Testis (tissue), 3 donors: Measurements from ENCODE around the gene TOMT. TPM values are rescaled to one million over a fixed set of nuclear protein-coding genes. Genes with fewer than 3 reads are reported as not detected.

Experiments
- DNase-seq: peaks from one replicate; pipeline ENCODE4 v3.0.0-alpha.2; 2019
- H3K27ac ChIP-seq, 2 donors: fragments of 200-600 bp; sonication (generic); one replicate each; pipeline ENCODE4 v1.5.1; 2019
- H3K27me3 ChIP-seq: fragments of 200-600 bp; sonication (generic); one replicate; pipeline ENCODE4 v1.5.1; 2019
- H3K36me3 ChIP-seq: fragments of 200-600 bp; sonication (generic); one replicate; pipeline ENCODE4 v1.5.1; 2017; ENCODE audit warnings: low read depth; ENCODE audit errors: missing control alignments
- H3K4me1 ChIP-seq: fragments of 200-600 bp; sonication (generic); one replicate; pipeline ENCODE4 v1.5.1; 2019
- H3K4me3 ChIP-seq, 2 donors: fragments of 200-600 bp; sonication (generic); one replicate each; pipeline ENCODE4 v1.5.1; 2017 to 2019
- H3K9me3 ChIP-seq: fragments of 200-600 bp; sonication (generic); one replicate; pipeline ENCODE4 v1.5.1; 2017
- CTCF ChIP-seq, 3 experiments: fragments of 450-650 bp in 2 of 3; fragments of 200-600 bp in 1 of 3; sonication (generic) in 1 of 3; IDR thresholded peaks; one replicate each; pipeline ENCODE4 v1.5.1; 2016 to 2019; ENCODE audit warnings: antibody characterized with exemption in 3 of 3, mild to moderate bottlenecking in 2 of 3, moderate library complexity in 1 of 3
- POLR2A ChIP-seq: fragments of 450-650 bp; IDR thresholded peaks from one replicate; pipeline ENCODE4 v1.6.1; 2017; ENCODE audit warnings: antibody characterized with exemption, mild to moderate bottlenecking, moderate library complexity
- whole genome bisulfite sequencing, 2 donors: methylation state at CpG; one replicate each; pipeline ENCODE4 v1.1.5; 2018; 5-methylcytosine and 5-hydroxymethylcytosine counted together
- intact Hi-C: fragments of 100-400 bp; cut with DNase I; formaldehyde crosslinking; loops from one replicate; pipeline ENCODE4 v1.15.1; 2023; ENCODE audit warnings: low total_unique reads
- polyA plus RNA-seq: library from polyadenylated mRNA; stranded (reverse); fragments of 350-450 nt; fragmentation: Illumina TruSeq; extraction: RNeasy Lipid Tissue Mini Kit (QIAGEN cat#74804); gene quantifications from one replicate; pipeline ENCODE4 v1.2.3, GENCODE V29; 2014; ENCODE audit warnings: low read depth, low replicate concordance; ENCODE audit not compliant: insufficient read depth
- total RNA-seq, 2 donors: library from RNA; depleted of rRNA; stranded (reverse); fragments of >200 nt; gene quantifications; one replicate each; pipeline ENCODE4 v1.2.3, GENCODE V29; 2016

The TOMT gene
- total and polyA plus RNA-seq, 3 donors from 2014 or later, result 0.43 TPM; not detected in 2

- intact Hi-C loops, result no loop called here
- no peak overlapping the region for H3K27ac ChIP-seq
- no peaks in the 10 kb centered on the region for H3K36me3 ChIP-seq
- WGBS, 2 donors, result 67 to 73% methylated on average over 6 of the region's 6 CpGs
- no peak for DNase-seq
- H3K4me3 ChIP-seq, result no peak overlapping the region
- H3K4me1 ChIP-seq, result no peaks in the 10 kb centered on the region
- H3K27me3 ChIP-seq, result no peaks in the 10 kb centered on the region
- H3K9me3 ChIP-seq, result no peaks in the 10 kb centered on the region
- TF ChIP-seq CTCF (IDR thresholded peaks at IDR 0.05) (no peak), POLR2A (no peak)
Measured at GRCh38 chr11:72119198-72119597, 13.5 kb downstream of the TOMT start.

- H3K27ac ChIP-seq, result no peak overlapping the region
- no peak for TF ChIP-seq CTCF (IDR thresholded peaks at IDR 0.05)
- TF ChIP-seq POLR2A, result no peak
- DNase-seq, result no peak
- no peak overlapping the region for H3K4me3 ChIP-seq
- no peaks in the 10 kb centered on the region for H3K9me3 ChIP-seq
- no peaks in the 10 kb centered on the region for H3K36me3 ChIP-seq
- no peaks in the 10 kb centered on the region for H3K27me3 ChIP-seq
- intact Hi-C loops, result no loop called here
- WGBS, 2 donors, result 76 to 89% methylated on average over 2 of the region's 2 CpGs
- no peaks in the 10 kb centered on the region for H3K4me1 ChIP-seq
Measured at GRCh38 chr11:72120930-72121329, 15.2 kb downstream of the TOMT start.

GRCh38 chr11:72122607-72123006 lies 16.9 kb downstream of the TOMT start:
- WGBS, 2 donors, result 90 to 92% methylated on average over 1 of the region's 1 CpG
- no peak for TF ChIP-seq CTCF (IDR thresholded peaks at IDR 0.05)
- TF ChIP-seq POLR2A, result no peak
- no peaks in the 10 kb centered on the region for H3K27me3 ChIP-seq
- no peaks in the 10 kb centered on the region for H3K36me3 ChIP-seq
- no peak overlapping the region for H3K4me3 ChIP-seq
- H3K4me1 ChIP-seq, result no peaks in the 10 kb centered on the region
- intact Hi-C loops, result no loop called here
- no peak for DNase-seq
- no peak overlapping the region for H3K27ac ChIP-seq
- H3K9me3 ChIP-seq, result no peaks in the 10 kb centered on the region

- intact Hi-C loops, result no loop called here
- H3K4me1 ChIP-seq, result no peaks in the 10 kb centered on the region
- H3K27me3 ChIP-seq, result no peaks in the 10 kb centered on the region
- no peak overlapping the region for H3K27ac ChIP-seq
- no peaks in the 10 kb centered on the region for H3K36me3 ChIP-seq
- 40 to 48% methylated on average over 3 of the region's 3 CpGs for WGBS, 2 donors
- no peak overlapping the region for H3K4me3 ChIP-seq
- DNase-seq, result no peak
- H3K9me3 ChIP-seq, result no peaks in the 10 kb centered on the region
- TF ChIP-seq CTCF (IDR thresholded peaks at IDR 0.05) (no peak), POLR2A (no peak)
Measured at GRCh38 chr11:72123117-72123653, 17.5 kb downstream of the TOMT start.

- Histone ChIP-seq H3K27me3 (no peaks in the 10 kb centered on the region), H3K36me3 (no peaks in the 10 kb centered on the region), H3K4me1 (no peaks in the 10 kb centered on the region), H3K9me3 (no peaks in the 10 kb centered on the region), H3K4me3 (no peak overlapping the region), H3K27ac (no peak overlapping the region)
- intact Hi-C loops, result no loop called here
- TF ChIP-seq CTCF (IDR thresholded peaks at IDR 0.05) (no peak), POLR2A (no peak)
- 90 to 98% methylated on average over 2 to 6 of the region's 6 CpGs for WGBS, 2 donors
- no peak for DNase-seq
Measured at GRCh38 chr11:72124046-72124445, 18.3 kb downstream of the TOMT start.
